ENCODE measurements around the gene FBN2. TPM values are rescaled to one million over a fixed set of nuclear protein-coding genes. Genes with fewer than 3 reads are reported as not detected.

Gene FBN2
- total and polyA plus RNA-seq, 7 experiments from 2014 or later: 0.07 to 6.8 (median 0.58) TPM; not detected in 2

DNA sequence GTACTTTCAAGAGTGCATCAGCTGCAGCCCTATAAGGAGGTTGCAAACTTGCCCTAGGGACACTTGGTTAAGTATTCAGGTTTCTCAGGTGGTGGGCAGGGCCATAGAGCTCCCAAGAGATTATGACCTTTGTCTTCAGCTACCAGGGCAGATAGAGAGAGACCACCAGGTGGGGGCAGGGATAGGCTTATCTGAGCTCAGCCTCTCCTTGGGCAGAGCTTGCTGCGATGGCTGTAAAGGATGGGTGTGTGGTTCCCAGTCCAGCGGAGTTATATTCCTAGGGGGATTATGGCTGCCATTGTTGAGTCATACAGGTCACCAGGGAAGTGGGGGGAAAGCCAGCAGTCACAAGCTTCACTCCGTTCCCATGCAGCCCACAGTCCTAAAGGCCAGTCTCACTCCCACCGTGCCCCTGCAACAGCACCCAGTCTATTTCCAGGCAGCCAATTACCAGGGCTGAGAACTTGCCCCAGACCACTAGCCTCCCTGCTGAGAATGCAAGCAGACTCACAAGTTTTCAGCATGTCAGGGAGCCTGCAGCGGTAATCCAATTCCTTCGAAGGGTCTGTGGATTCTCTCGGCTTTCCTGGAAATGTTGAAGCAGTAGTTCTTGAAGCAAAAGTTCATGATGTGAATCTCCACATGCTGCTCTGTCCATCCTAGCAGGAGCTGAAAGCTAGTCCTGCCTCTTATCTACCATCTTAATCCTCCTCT lies 303.0 kb downstream of the FBN2 start:
- no peaks in the 10 kb centered on the region for H3K4me1 ChIP-seq (ENCODE audit: control insufficient read depth in 2 of 2, insufficient read depth in 2 of 2, low read length in 2 of 2)
- H3K4me1 Mint-ChIP-seq: no peaks in the 10 kb centered on the region
- no peak overlapping the region for H3K27ac Mint-ChIP-seq
- peaks cover 0 to 5% (median 0%) of the 10 kb centered on the region in 11 donors for H3K9me3 Mint-ChIP-seq
- ChIA-PET POLR2A (no interaction called here), CTCF (no interaction called here)
- H3K9me3 ChIP-seq (ENCODE audit: control insufficient read depth in 2 of 3, low read length in 3 of 3): no peaks in the 10 kb centered on the region
- H3K4me3 Mint-ChIP-seq: no peak overlapping the region
- intact Hi-C loops (cut with micrococcal nuclease): no loop called here
- H3K36me3 ChIP-seq (ENCODE audit: control insufficient read depth in 2 of 3, insufficient read depth in 3 of 3, low read length in 3 of 3): no peaks in the 10 kb centered on the region
- peaks cover 0 to 7% (median 0%) of the 10 kb centered on the region in 5 donors for H3K36me3 Mint-ChIP-seq
- no peaks in the 10 kb centered on the region for H3K27me3 ChIP-seq (ENCODE audit: control insufficient read depth in 2 of 2, insufficient read depth in 2 of 2, low read length in 2 of 2)
- no peak overlapping the region for H3K27ac ChIP-seq (ENCODE audit: low read depth, low read length)
- no peak overlapping the region for H3K4me3 ChIP-seq (ENCODE audit: low read length)
- ATAC-seq (no peak), DNase-seq (no peak)
- peaks cover 7 to 43% (median 28%) of the 10 kb centered on the region in 5 donors for H3K27me3 Mint-ChIP-seq

DNA sequence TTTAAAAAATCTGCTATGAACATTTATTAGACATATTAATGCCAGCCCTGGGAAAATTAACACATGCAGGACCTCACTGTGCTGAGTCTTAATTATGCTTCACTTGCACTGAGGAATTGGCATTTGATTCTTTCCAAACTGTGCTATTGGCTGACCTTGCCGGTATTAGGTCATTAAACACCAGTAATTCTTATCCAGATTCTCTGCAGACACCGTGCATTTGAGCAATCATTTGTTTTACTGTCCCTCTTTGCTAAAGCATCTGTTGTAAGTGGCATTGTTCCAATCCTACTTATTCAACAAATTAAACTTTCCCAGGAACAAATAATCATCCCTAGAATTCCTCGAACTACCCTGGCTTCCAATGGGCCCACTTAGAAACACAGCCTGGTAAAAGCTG lies 309.5 kb downstream of the FBN2 start:
- CTCF ChIA-PET: interaction anchor here (0.6 kb wide), 1 partner anchor 9 kb away, joined by 3 read pairs; no protein-coding TSS in a partner anchor
- Histone ChIP-seq H3K27me3 (ENCODE audit: control insufficient read depth in 2 of 2, insufficient read depth in 2 of 2, low read length in 2 of 2) (no peaks in the 10 kb centered on the region), H3K27ac (ENCODE audit: low read depth, low read length) (no peak overlapping the region), H3K9me3 (ENCODE audit: control insufficient read depth in 2 of 3, low read length in 3 of 3) (no peaks in the 10 kb centered on the region), H3K4me1 (ENCODE audit: control insufficient read depth in 2 of 2, insufficient read depth in 2 of 2, low read length in 2 of 2) (no peaks in the 10 kb centered on the region), H3K36me3 (ENCODE audit: control insufficient read depth in 2 of 3, insufficient read depth in 3 of 3, low read length in 3 of 3) (no peaks in the 10 kb centered on the region), H3K4me3 (ENCODE audit: low read length) (no peak overlapping the region)
- POLR2A ChIA-PET: no interaction called here
- Mint-ChIP-seq H3K9me3 (no peaks in the 10 kb centered on the region), H3K27ac (no peak overlapping the region), H3K4me3 (no peak overlapping the region), H3K36me3 (no peaks in the 10 kb centered on the region), H3K4me1 (no peaks in the 10 kb centered on the region), H3K27me3 (peaks cover 0 to 7% (median 0%) of the 10 kb centered on the region in 5 donors)
- ATAC-seq (no peak), DNase-seq (no peak)
- intact Hi-C loops (cut with micrococcal nuclease): no loop called here

DNA sequence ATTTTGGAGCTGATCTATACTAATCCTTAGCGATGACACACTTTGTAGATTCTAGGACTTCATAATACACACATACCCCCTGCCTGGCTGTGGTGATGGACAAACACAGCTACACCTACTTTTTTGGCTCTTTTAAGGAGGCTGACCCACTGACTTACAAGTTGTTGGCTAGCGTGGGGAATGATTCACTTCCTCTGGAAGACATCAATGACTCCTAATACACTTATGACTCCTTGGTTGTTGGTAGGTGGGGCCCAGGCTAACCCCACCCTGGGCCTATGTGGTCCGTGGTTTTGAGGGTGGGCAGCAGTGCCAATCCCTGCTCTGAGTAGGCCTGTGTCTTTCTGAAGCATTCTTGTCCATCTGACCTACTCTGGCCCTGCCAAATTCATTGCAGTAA lies 310.0 kb downstream of the FBN2 start:
- Mint-ChIP-seq H3K4me1 (no peaks in the 10 kb centered on the region), H3K27ac (no peak overlapping the region), H3K9me3 (no peaks in the 10 kb centered on the region), H3K4me3 (no peak overlapping the region), H3K36me3 (no peaks in the 10 kb centered on the region), H3K27me3 (peaks cover 0 to 7% (median 0%) of the 10 kb centered on the region in 5 donors)
- Histone ChIP-seq H3K4me1 (ENCODE audit: control insufficient read depth in 2 of 2, insufficient read depth in 2 of 2, low read length in 2 of 2) (no peaks in the 10 kb centered on the region), H3K27me3 (ENCODE audit: control insufficient read depth in 2 of 2, insufficient read depth in 2 of 2, low read length in 2 of 2) (no peaks in the 10 kb centered on the region), H3K36me3 (ENCODE audit: control insufficient read depth in 2 of 3, insufficient read depth in 3 of 3, low read length in 3 of 3) (no peaks in the 10 kb centered on the region), H3K9me3 (ENCODE audit: control insufficient read depth in 2 of 3, low read length in 3 of 3) (no peaks in the 10 kb centered on the region), H3K4me3 (ENCODE audit: low read length) (no peak overlapping the region), H3K27ac (ENCODE audit: low read depth, low read length) (no peak overlapping the region)
- no peak for DNase-seq
- POLR2A ChIA-PET: no interaction called here
- CTCF ChIA-PET: no interaction called here
- no peak for ATAC-seq
- intact Hi-C loops (cut with micrococcal nuclease): no loop called here

DNA sequence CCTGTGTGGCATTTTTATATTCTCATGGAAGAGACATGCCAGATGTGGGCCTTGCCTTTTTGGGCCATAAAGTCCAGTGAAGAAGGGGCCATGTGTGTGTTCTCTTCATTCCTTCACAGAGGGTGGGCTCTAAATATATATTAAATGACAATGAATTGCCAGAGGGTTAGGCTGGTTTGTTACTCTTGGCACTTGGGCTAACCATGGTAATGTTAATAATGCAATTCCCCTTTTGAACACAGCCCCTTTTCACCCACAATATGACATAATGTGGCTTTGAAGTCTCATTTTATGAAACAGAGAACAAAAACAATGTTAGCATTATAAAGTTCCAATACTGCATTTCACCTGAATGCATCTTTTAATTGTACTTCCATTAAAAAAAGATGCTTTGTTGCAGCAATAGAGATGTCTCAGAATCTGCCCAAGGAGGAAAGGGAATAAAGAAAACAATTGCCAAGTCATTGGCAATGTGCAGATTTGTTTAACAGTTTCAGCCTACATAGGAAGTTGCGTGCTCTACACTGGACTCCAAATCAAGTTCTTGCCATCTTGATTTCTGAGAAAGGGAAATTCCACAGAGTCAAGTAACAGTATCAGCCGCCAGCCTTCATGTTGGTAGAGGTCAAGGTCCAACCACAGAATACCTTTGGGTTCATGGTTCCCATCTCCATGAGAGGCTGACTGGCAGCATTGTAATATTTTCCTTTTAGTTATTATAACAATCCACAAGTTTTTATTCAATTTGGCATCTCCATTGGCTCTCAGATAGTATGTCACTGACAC lies 312.6 kb downstream of the FBN2 start:
- DNase-seq: no peak
- H3K4me3 Mint-ChIP-seq: no peak overlapping the region
- peaks cover 0 to 9% (median 0%) of the 10 kb centered on the region in 5 donors for H3K27me3 Mint-ChIP-seq
- Histone ChIP-seq H3K36me3 (ENCODE audit: control insufficient read depth in 2 of 3, insufficient read depth in 3 of 3, low read length in 3 of 3) (no peaks in the 10 kb centered on the region), H3K27ac (ENCODE audit: low read depth, low read length) (no peak overlapping the region), H3K4me3 (ENCODE audit: low read length) (no peak overlapping the region), H3K27me3 (ENCODE audit: control insufficient read depth in 2 of 2, insufficient read depth in 2 of 2, low read length in 2 of 2) (no peaks in the 10 kb centered on the region), H3K9me3 (ENCODE audit: control insufficient read depth in 2 of 3, low read length in 3 of 3) (no peaks in the 10 kb centered on the region), H3K4me1 (ENCODE audit: control insufficient read depth in 2 of 2, insufficient read depth in 2 of 2, low read length in 2 of 2) (no peaks in the 10 kb centered on the region)
- H3K27ac Mint-ChIP-seq: no peak overlapping the region
- intact Hi-C loops (cut with micrococcal nuclease): no loop called here
- CTCF ChIA-PET: no interaction called here
- no peak for ATAC-seq
- no peaks in the 10 kb centered on the region for H3K4me1 Mint-ChIP-seq
- H3K9me3 Mint-ChIP-seq: no peaks in the 10 kb centered on the region
- no peaks in the 10 kb centered on the region for H3K36me3 Mint-ChIP-seq
- POLR2A ChIA-PET: no interaction called here

DNA sequence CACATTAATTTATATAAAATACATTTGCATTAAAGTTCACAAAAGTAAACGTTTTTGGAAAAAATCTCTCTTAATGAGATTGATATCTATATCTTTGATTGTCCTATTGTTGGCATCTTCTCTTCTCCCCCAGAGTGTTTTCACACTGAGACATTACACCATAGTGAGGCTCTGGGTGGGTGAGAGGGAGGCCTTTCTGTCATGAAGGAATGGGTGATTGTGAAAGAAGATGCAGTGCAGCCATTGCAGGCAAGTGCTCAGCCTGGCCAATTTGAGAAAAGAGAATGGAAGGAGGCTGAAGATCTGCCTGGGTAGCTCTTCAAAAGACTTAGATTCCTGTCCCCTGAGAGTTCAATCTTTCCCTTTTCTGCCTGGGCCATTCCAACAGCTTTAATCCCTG lies 313.7 kb downstream of the FBN2 start:
- H3K4me3 ChIP-seq (ENCODE audit: low read length): no peak overlapping the region
- H3K27ac Mint-ChIP-seq: no peak overlapping the region
- H3K27me3 Mint-ChIP-seq: peaks cover 0 to 9% (median 0%) of the 10 kb centered on the region in 5 donors
- CTCF ChIA-PET: interaction anchor here (0.6 kb wide), 1 partner anchor 13 kb away, joined by 3 read pairs; no protein-coding TSS in a partner anchor
- POLR2A ChIA-PET: no interaction called here
- H3K4me1 Mint-ChIP-seq: no peaks in the 10 kb centered on the region
- H3K36me3 Mint-ChIP-seq: no peaks in the 10 kb centered on the region
- H3K4me3 Mint-ChIP-seq: no peak overlapping the region
- no peaks in the 10 kb centered on the region for H3K4me1 ChIP-seq (ENCODE audit: control insufficient read depth in 2 of 2, insufficient read depth in 2 of 2, low read length in 2 of 2)
- no peak for DNase-seq
- no peaks in the 10 kb centered on the region for H3K36me3 ChIP-seq (ENCODE audit: control insufficient read depth in 2 of 3, insufficient read depth in 3 of 3, low read length in 3 of 3)
- intact Hi-C loops (cut with micrococcal nuclease): no loop called here
- no peaks in the 10 kb centered on the region for H3K27me3 ChIP-seq (ENCODE audit: control insufficient read depth in 2 of 2, insufficient read depth in 2 of 2, low read length in 2 of 2)
- ATAC-seq: no peak
- no peak overlapping the region for H3K27ac ChIP-seq (ENCODE audit: low read depth, low read length)
- H3K9me3 ChIP-seq (ENCODE audit: control insufficient read depth in 2 of 3, low read length in 3 of 3): no peaks in the 10 kb centered on the region
- no peaks in the 10 kb centered on the region for H3K9me3 Mint-ChIP-seq

DNA sequence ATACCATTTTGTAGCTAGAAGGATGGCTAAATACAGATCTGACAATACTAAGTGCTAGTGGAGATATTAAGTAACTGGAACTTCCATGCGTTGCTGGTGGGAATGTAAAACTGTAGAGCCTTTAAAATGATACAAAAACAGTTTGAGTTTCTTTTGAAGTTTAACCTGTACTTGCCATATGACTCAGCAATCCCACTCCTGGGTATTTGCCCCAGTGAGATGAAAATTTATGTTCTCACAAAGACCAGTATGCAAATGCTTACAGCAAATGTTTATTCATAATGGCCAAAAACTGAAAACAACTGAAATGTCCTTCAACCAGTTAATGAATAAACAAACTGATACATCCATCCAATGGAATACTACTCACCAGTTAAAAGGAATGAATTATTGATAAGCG lies 317.2 kb downstream of the FBN2 start:
- no peaks in the 10 kb centered on the region for H3K36me3 Mint-ChIP-seq

More for the DNA sequence above, 317.2 kb downstream of the FBN2 start:
- no peaks in the 10 kb centered on the region for H3K9me3 Mint-ChIP-seq
- peaks cover 0 to 9% (median 0%) of the 10 kb centered on the region in 5 donors for H3K27me3 Mint-ChIP-seq
- no peak overlapping the region for H3K4me3 Mint-ChIP-seq
- Histone ChIP-seq H3K9me3 (ENCODE audit: control insufficient read depth in 2 of 3, low read length in 3 of 3) (no peaks in the 10 kb centered on the region), H3K27ac (ENCODE audit: low read depth, low read length) (no peak overlapping the region), H3K36me3 (ENCODE audit: control insufficient read depth in 2 of 3, insufficient read depth in 3 of 3, low read length in 3 of 3) (no peaks in the 10 kb centered on the region), H3K4me3 (ENCODE audit: low read length) (no peak overlapping the region), H3K4me1 (ENCODE audit: control insufficient read depth in 2 of 2, insufficient read depth in 2 of 2, low read length in 2 of 2) (no peaks in the 10 kb centered on the region), H3K27me3 (ENCODE audit: control insufficient read depth in 2 of 2, insufficient read depth in 2 of 2, low read length in 2 of 2) (no peaks in the 10 kb centered on the region)
- ChIA-PET POLR2A (no interaction called here), CTCF (no interaction called here)
- no peak for ATAC-seq
- H3K4me1 Mint-ChIP-seq: no peaks in the 10 kb centered on the region
- intact Hi-C loops (cut with micrococcal nuclease): no loop called here
- H3K27ac Mint-ChIP-seq: no peak overlapping the region
- no peak for DNase-seq

Measured in naive thymus-derived CD4-positive, alpha-beta T cell (primary cell).